Adrenal gland (tissue), 5 donors: Measurements from ENCODE around the gene PIAS4.

ENCODE experiments used
- POLR2A ChIP-seq, 2 donors: fragments of 450-650 bp; IDR thresholded peaks; one replicate each; pipeline ENCODE4 v1.6.1; 2017; ENCODE audit warnings: antibody characterized with exemption in 2 of 2, mild to moderate bottlenecking in 2 of 2, moderate library complexity in 1 of 2
- TF ChIP-seq, protein P1 (sequence below), 6 experiments: fragments of 450-650 bp in 4 of 6; fragments of 200-600 bp in 2 of 6; sonication (generic) in 1 of 6; IDR thresholded peaks; 1 replicate in 5 of 6; 2 replicates in 1 of 6; pipeline versions ENCODE4 v1.5.1 to v1.8.0; 2016 to 2021; ENCODE audit warnings: antibody characterized with exemption in 6 of 6, mild to moderate bottlenecking in 2 of 6, moderate library complexity in 1 of 6
- donor health status: DM: no; HTN: no; CAD: no.

DNA sequence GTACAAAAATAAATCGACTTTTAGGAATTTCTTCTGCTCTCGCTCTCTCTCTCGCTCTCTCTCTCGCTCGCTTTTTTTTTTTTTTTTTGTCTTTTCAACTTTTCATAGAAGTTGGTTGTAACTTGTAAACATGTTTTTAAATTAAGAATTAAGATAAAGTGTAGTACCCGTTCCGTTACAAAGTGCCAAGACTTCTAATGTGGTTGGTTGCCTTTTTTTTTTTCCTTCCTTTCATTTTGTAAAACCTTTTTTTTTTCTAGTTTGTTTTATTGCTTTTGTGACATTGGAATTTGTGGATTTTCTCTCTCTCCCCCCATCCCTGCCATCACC lies 38.8 kb downstream of the PIAS4 start:
- TF ChIP-seq, protein P1, sequence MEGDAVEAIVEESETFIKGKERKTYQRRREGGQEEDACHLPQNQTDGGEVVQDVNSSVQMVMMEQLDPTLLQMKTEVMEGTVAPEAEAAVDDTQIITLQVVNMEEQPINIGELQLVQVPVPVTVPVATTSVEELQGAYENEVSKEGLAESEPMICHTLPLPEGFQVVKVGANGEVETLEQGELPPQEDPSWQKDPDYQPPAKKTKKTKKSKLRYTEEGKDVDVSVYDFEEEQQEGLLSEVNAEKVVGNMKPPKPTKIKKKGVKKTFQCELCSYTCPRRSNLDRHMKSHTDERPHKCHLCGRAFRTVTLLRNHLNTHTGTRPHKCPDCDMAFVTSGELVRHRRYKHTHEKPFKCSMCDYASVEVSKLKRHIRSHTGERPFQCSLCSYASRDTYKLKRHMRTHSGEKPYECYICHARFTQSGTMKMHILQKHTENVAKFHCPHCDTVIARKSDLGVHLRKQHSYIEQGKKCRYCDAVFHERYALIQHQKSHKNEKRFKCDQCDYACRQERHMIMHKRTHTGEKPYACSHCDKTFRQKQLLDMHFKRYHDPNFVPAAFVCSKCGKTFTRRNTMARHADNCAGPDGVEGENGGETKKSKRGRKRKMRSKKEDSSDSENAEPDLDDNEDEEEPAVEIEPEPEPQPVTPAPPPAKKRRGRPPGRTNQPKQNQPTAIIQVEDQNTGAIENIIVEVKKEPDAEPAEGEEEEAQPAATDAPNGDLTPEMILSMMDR (IDR thresholded peaks at IDR 0.05) = no peak
- no peak for TF ChIP-seq POLR2A (IDR thresholded peaks at IDR 0.05)
